Measurements from ENCODE around the gene GUF1. TPM values are rescaled to one million over a fixed set of nuclear protein-coding genes. Genes with fewer than 3 reads are reported as not detected.
A peak's percentile ranks its signal among the peaks of the same experiment; 100 is the strongest.

GUF1 gene
- total RNA-seq: 10 to 100 TPM; 25.9 to 28.6 TPM

- intact Hi-C loops (cut with DNase I): loop anchor here (5.0 kb wide), 1 partner anchor 49 kb away; the partner anchor contains the start of gene GNPDA2
- H3K36me3 ChIP-seq: no peaks in the 10 kb centered on the region
- peak within 1 kb of the TSS; percentile 72 to 87 for H3K4me3 ChIP-seq
- no peaks in the 10 kb centered on the region for H3K27me3 ChIP-seq (replicated peaks; ENCODE audit: insufficient read depth)
- H3K9me3 ChIP-seq: no peaks in the 10 kb centered on the region
- H3K27ac ChIP-seq: peak within 1 kb of the TSS; percentile 85
- H3K4me1 ChIP-seq (replicated peaks): peaks cover 9% of the 10 kb centered on the region
- under 1% methylated on average over 55 of the region's 57 CpGs for WGBS
- TF ChIP-seq POLR2AphosphoS5 (IDR thresholded peaks at IDR 0.05) (peak; percentile 93), POLR2A (IDR thresholded peaks at IDR 0.05) (peak; percentile 29), CTCF (IDR thresholded peaks at IDR 0.05) (peak in 2 of 4 experiments; percentile 1)
- DNase-seq (ENCODE audit: low spot score): peak; percentile 86
These were observed at the start of gene GUF1 for GRCh38 chr4:44678094-44679041. Gene GUF1 (plus strand): TSS chr4:44678420. CDS start chr4:44678623, 203 bp downstream.

GRCh38 chr4:44629280-44629866 lies 48.8 kb upstream of the GUF1 start:
- TF ChIP-seq POLR2AphosphoS5 (IDR thresholded peaks at IDR 0.05) (no peak), POLR2A (IDR thresholded peaks at IDR 0.05) (no peak), CTCF (IDR thresholded peaks at IDR 0.05) (peak; percentile 11 to 50 (median 46))
- Histone ChIP-seq H3K36me3 (no peaks in the 10 kb centered on the region), H3K27me3 (replicated peaks; ENCODE audit: insufficient read depth) (no peaks in the 10 kb centered on the region), H3K9me3 (no peaks in the 10 kb centered on the region), H3K27ac (no peak overlapping the region), H3K4me1 (replicated peaks) (no peaks in the 10 kb centered on the region), H3K4me3 (no peak overlapping the region)
- DNase-seq (ENCODE audit: low spot score): peak; percentile 15
- intact Hi-C loops (cut with DNase I): no loop called here
- 2% methylated on average over 2 of the region's 2 CpGs for WGBS

GRCh38 chr4:44632089-44632488 lies 46.1 kb upstream of the GUF1 start:
- intact Hi-C loops (cut with DNase I): no loop called here
- Histone ChIP-seq H3K4me3 (no peak overlapping the region), H3K27me3 (replicated peaks; ENCODE audit: insufficient read depth) (no peaks in the 10 kb centered on the region), H3K9me3 (no peaks in the 10 kb centered on the region), H3K4me1 (replicated peaks) (no peaks in the 10 kb centered on the region), H3K36me3 (no peaks in the 10 kb centered on the region), H3K27ac (no peak overlapping the region)
- TF ChIP-seq POLR2A (IDR thresholded peaks at IDR 0.05): no peak
- no peak for TF ChIP-seq CTCF (IDR thresholded peaks at IDR 0.05)
- TF ChIP-seq POLR2AphosphoS5 (IDR thresholded peaks at IDR 0.05): no peak
- WGBS: 54% methylated on average over 4 of the region's 4 CpGs
- DNase-seq (ENCODE audit: low spot score): no peak

- WGBS: 75% methylated on average over 8 of the region's 8 CpGs
- H3K9me3 ChIP-seq: no peaks in the 10 kb centered on the region
- no peaks in the 10 kb centered on the region for H3K4me1 ChIP-seq (replicated peaks)
- no peaks in the 10 kb centered on the region for H3K36me3 ChIP-seq
- no peak overlapping the region for H3K4me3 ChIP-seq
- intact Hi-C loops (cut with DNase I): no loop called here
- no peak for DNase-seq (ENCODE audit: low spot score)
- H3K27ac ChIP-seq: no peak overlapping the region
- TF ChIP-seq POLR2A (IDR thresholded peaks at IDR 0.05) (no peak), CTCF (IDR thresholded peaks at IDR 0.05) (no peak), POLR2AphosphoS5 (IDR thresholded peaks at IDR 0.05) (no peak)
- no peaks in the 10 kb centered on the region for H3K27me3 ChIP-seq (replicated peaks; ENCODE audit: insufficient read depth)
These were observed 45.5 kb upstream of the GUF1 start for GRCh38 chr4:44632733-44633132.
